Subcutaneous abdominal adipose tissue (tissue), 5 donors: ENCODE data around the gene COQ4.

Experiments used
- H3K27ac ChIP-seq: one replicate; pipeline ENCODE4 v1.7.0; 2013; ENCODE audit warnings: low read depth, mild to moderate bottlenecking, inconsistent platforms, low read length, moderate library complexity
- H3K27me3 ChIP-seq, 5 donors: one replicate each; pipeline ENCODE4 v1.7.0; 2013; ENCODE audit warnings: low read length in 5 of 5, inconsistent platforms in 1 of 5; ENCODE audit not compliant: control insufficient read depth in 5 of 5, insufficient read depth in 4 of 5
- H3K36me3 ChIP-seq, 5 donors: one replicate each; pipeline ENCODE4 v1.7.0; 2013; ENCODE audit warnings: low read length in 5 of 5; ENCODE audit not compliant: control insufficient read depth in 5 of 5, insufficient read depth in 5 of 5
- H3K4me1 ChIP-seq, 5 donors: one replicate each; pipeline ENCODE4 v1.7.0; 2013; ENCODE audit warnings: low read length in 5 of 5, mild to moderate bottlenecking in 3 of 5, moderate library complexity in 1 of 5; ENCODE audit not compliant: control insufficient read depth in 5 of 5, insufficient read depth in 5 of 5
- H3K4me3 ChIP-seq, 5 donors: one replicate each; pipeline ENCODE4 v1.7.0; 2013; ENCODE audit warnings: low read length in 5 of 5, low read depth in 1 of 5
- H3K9ac ChIP-seq, 5 donors: one replicate each; pipeline ENCODE4 v1.7.0; 2013; ENCODE audit warnings: low read length in 5 of 5, mild to moderate bottlenecking in 4 of 5, moderate library complexity in 3 of 5
- H3K9me3 ChIP-seq, 5 donors: one replicate each; pipeline ENCODE4 v1.7.0; 2013; ENCODE audit warnings: low read length in 5 of 5; ENCODE audit not compliant: control insufficient read depth in 5 of 5
- donor health status: healthy.
- donor health status: healthy.
- donor health status: healthy.
- donor health status: healthy.
- donor health status: healthy.

The COQ4 gene

DNA sequence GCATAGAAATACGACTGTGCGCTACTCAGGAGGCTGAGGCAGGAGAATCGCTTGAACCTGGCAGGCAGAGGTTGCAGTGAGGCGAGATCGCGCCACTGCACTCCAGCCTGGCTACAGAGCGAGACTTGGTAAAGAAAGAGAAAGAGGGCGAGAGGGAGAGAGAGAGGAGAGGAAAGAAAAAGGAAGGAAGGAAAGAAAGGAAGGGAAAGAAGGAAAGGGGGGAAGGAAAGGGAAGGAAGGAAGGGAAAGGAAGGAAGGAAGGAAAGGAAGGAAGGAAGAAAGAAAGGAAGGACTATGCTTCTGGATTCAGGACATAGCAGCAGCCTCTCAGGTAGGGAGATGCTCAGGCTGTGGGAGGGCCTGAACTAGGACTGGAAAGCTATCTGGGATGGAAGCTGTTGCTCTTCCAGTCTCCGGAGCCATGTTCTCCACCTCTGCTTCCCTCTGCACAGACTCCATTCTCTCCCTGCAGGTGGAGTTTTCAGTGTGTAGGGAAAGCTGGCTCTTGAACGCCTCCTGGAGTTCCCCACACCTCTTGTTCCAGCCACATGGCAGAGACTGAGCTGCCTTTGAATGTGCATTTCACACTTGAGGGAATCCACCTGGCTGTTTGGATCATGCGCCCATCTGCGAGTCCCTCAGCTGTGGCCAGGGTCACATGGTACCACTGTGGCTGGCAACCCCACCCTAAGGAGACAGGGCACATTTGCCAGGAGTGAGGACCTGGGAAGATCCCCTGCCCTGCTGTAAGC lies 37.4 kb upstream of the COQ4 start:
- Histone ChIP-seq H3K27ac (no peak overlapping the region), H3K4me1 (peaks cover 0 to under 1% (median 0%) of the 10 kb centered on the region in 5 donors), H3K9me3 (no peaks in the 10 kb centered on the region), H3K36me3 (peaks cover 0 to 35% (median 29%) of the 10 kb centered on the region in 5 donors), H3K9ac (no peak overlapping the region), H3K27me3 (no peaks in the 10 kb centered on the region), H3K4me3 (no peak overlapping the region)

DNA sequence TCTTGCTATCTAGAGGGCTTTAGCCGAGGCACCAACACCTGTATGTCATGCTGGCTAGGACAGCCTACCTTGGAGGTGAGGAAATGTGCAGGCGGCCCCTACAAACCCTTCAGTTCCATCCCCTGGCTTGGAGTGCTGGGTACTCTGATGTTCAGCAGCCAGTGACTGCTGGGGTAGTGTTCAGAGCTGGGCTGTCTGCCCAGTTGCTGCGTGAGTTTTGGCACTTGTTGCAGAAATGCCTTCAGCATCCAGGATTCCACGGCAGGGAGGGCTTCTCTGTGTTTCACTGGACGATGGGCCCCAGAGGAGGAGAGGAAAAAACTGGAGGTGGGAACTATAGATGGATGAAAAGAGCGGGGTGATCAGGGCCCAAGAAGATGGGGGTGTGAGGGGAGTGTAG lies 36.2 kb upstream of the COQ4 start:
- Histone ChIP-seq H3K9me3 (no peaks in the 10 kb centered on the region), H3K4me3 (no peak overlapping the region), H3K27ac (no peak overlapping the region), H3K4me1 (no peaks in the 10 kb centered on the region), H3K36me3 (peaks cover 0 to 35% (median 29%) of the 10 kb centered on the region in 5 donors), H3K9ac (no peak overlapping the region), H3K27me3 (no peaks in the 10 kb centered on the region)

DNA sequence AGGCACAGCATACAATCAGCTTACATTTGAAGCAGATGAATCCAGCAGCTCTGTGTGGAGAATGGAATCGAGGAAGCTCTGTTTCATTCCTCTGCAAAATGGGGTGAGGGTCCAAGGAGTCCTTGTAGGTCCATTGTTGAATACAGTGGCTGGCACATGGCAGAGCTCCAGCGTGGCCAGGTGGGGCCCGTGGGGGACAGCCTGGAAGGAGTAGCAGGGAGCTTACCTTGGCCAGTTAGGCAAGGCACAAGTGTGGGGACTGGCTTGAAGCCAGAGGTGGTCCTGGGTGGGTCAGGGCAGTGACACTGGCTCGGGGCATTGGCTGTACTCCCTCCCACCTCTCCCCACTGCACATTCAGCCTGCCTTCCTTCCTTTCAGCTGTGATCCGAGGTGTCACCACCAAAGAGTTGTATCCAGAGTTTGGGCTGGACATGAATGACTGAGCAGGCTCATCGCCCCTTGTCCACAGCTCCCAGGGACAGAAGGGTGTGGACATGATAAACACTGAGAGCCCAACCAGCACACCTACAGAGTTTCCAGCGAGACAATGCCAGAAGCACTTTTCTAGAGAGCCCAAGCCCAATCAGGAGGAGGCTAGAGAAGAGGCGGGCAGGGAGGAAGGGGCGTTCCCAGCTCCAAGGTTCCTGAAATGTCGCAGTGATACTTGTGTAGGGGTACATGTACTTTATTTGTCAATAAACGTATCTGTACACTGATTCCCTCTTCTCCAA lies 34.2 kb upstream of the COQ4 start:
- H3K36me3 ChIP-seq: peaks cover 0 to 35% (median 29%) of the 10 kb centered on the region in 5 donors
- no peak overlapping the region for H3K9ac ChIP-seq
- H3K4me3 ChIP-seq: no peak overlapping the region
- H3K9me3 ChIP-seq: no peaks in the 10 kb centered on the region
- no peak overlapping the region for H3K27ac ChIP-seq
- H3K27me3 ChIP-seq: no peaks in the 10 kb centered on the region
- H3K4me1 ChIP-seq: no peaks in the 10 kb centered on the region

DNA sequence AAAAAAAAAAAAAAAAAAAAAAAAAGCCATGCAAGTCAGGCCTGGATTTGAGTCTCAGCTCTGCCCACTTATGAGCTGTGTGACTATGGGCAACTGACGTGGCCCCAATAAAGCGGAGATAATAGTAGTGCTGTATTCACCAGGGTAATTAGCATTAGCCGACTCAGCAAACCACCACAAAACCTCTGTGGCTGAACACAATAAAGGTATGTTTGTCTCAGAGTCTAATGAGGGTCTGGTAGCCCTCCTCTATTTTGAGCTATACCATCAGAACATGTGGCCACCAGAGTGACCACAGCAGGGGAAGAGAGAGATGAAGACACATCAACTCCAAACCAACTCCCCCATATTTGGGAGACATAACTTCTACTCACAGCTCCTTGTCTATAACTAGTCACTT lies 30.6 kb upstream of the COQ4 start:
- Histone ChIP-seq H3K9ac (no peak overlapping the region), H3K27ac (no peak overlapping the region), H3K9me3 (no peaks in the 10 kb centered on the region), H3K36me3 (peaks cover 0 to 15% (median 14%) of the 10 kb centered on the region in 5 donors), H3K4me3 (no peak overlapping the region), H3K27me3 (no peaks in the 10 kb centered on the region), H3K4me1 (peaks cover 0 to 4% (median 0%) of the 10 kb centered on the region in 5 donors)

DNA sequence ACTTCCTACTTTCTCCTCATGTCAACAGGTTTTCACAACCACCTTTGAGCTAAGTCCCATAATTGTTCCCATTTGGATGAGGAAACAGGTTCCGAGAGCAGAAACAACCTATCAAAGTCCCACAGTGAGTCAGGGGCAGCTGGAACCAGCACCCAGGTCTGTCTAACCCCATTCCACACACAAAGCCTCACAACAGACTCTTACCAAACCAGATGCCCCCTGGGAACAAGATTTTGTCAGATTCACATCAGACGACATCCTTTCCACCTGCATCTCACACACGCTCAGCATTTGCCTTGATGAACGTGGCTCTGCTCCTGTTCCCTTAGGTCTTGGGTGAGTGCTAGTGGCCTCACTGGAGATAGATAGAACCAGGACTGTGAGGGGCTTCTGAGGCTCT lies 29.5 kb upstream of the COQ4 start:
- Histone ChIP-seq H3K9ac (no peak overlapping the region), H3K9me3 (no peaks in the 10 kb centered on the region), H3K36me3 (peaks cover 0 to 13% (median 11%) of the 10 kb centered on the region in 5 donors), H3K4me1 (peaks cover 0 to 4% (median 0%) of the 10 kb centered on the region in 5 donors), H3K4me3 (no peak overlapping the region), H3K27me3 (no peaks in the 10 kb centered on the region), H3K27ac (no peak overlapping the region)

DNA sequence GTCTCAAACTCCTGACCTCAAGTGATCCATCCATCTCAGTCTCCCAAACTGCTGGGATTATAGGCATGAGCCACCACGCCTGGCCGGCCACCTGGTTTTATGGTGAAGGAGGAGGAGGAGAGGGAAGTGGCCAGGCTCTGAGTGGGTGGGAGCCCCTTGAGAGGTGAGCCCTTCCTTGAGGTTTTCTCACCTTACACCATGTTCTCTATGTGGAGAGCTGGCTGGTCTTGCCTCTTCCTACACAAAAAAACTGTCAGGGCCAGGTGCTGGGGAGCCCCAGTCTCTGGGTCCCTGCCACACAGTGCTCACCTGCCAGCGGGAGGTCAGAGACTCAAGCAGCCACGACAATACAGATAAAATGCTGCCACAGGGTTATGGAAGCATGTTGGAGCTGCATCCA lies 28.5 kb upstream of the COQ4 start:
- Histone ChIP-seq H3K9me3 (no peaks in the 10 kb centered on the region), H3K4me3 (no peak overlapping the region), H3K27ac (no peak overlapping the region), H3K27me3 (no peaks in the 10 kb centered on the region), H3K36me3 (peaks cover 0 to 3% (median under 1%) of the 10 kb centered on the region in 5 donors), H3K9ac (no peak overlapping the region), H3K4me1 (peaks cover 0 to 4% (median 0%) of the 10 kb centered on the region in 5 donors)

DNA sequence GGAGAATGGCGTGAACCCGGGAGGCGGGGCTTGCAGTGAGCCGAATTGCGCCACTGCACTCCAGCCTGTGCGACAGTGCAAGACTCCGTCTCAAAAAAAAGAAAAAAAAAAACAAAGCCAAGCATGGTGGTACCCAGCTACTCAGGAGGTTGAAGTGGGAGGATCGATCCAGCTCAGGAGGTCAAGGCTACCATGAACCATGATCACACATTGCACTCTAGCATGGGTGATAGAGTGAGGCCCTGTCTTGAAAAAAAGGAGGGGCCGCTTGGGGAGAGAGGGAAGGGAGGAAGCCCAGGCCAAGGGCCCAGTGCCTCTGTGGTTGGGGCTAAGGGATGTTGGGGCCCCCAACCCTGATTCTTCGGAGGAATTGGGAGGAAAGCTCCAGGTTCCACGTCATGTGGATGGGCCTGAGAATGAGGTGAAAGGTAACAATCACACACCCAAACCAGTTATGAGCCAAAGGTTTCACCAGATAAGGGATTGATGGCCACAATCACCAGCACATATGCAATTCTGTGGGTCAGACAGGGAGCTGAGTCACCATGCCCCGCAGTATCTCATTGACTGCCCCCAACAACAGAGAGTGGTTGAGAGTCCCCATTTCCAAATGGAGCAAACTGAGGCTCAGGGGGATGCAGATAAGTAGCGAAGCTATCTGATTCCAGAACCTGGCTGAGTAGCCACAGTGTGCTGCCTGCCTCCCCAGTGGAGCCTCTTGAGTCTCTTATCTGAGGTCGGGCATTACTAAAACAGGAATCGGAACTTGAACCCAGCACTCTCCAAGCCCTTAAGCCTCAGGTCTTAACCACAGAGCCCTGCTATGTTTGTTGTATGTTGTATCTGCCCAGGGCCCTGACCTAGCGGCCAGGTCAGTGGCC lies 26.1 kb upstream of the COQ4 start:
- Histone ChIP-seq H3K27me3 (no peaks in the 10 kb centered on the region), H3K9ac (no peak overlapping the region), H3K36me3 (peaks cover 0 to 3% (median 0%) of the 10 kb centered on the region in 5 donors), H3K9me3 (no peaks in the 10 kb centered on the region), H3K4me1 (peaks cover 0 to 4% (median 0%) of the 10 kb centered on the region in 5 donors), H3K27ac (no peak overlapping the region), H3K4me3 (no peak overlapping the region)

DNA sequence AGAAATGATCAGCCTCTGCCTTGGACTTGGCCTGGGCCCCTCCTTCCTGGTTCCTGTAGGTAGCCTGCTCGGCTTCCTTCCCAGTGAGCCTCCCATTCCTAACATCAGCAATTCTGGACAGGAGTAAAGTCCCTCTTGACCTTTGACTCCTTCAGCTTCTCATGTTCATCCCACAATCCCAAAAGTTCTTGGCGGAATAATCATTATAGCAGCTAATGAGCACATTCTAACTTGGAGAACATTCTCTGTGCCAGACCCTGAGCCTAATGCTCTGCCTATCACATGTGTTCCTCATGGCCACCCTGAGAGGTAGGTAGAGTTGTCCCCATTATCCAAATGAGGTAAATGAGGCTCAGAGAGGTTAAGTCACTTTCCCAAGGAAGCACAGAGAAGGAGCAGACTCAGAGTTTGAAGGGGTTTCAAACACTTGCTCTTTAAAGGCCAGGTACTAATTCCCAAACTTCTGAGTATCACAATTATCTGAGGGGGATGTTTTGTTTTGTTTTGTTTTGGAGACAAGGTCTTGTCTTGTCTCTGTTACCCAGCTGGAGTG lies 25.3 kb upstream of the COQ4 start:
- peaks cover 0 to 4% (median 0%) of the 10 kb centered on the region in 5 donors for H3K4me1 ChIP-seq
- H3K9ac ChIP-seq: no peak overlapping the region
- H3K36me3 ChIP-seq: peaks cover 0 to 3% (median 0%) of the 10 kb centered on the region in 5 donors
- no peak overlapping the region for H3K4me3 ChIP-seq
- no peaks in the 10 kb centered on the region for H3K27me3 ChIP-seq
- no peaks in the 10 kb centered on the region for H3K9me3 ChIP-seq
- H3K27ac ChIP-seq: no peak overlapping the region

DNA sequence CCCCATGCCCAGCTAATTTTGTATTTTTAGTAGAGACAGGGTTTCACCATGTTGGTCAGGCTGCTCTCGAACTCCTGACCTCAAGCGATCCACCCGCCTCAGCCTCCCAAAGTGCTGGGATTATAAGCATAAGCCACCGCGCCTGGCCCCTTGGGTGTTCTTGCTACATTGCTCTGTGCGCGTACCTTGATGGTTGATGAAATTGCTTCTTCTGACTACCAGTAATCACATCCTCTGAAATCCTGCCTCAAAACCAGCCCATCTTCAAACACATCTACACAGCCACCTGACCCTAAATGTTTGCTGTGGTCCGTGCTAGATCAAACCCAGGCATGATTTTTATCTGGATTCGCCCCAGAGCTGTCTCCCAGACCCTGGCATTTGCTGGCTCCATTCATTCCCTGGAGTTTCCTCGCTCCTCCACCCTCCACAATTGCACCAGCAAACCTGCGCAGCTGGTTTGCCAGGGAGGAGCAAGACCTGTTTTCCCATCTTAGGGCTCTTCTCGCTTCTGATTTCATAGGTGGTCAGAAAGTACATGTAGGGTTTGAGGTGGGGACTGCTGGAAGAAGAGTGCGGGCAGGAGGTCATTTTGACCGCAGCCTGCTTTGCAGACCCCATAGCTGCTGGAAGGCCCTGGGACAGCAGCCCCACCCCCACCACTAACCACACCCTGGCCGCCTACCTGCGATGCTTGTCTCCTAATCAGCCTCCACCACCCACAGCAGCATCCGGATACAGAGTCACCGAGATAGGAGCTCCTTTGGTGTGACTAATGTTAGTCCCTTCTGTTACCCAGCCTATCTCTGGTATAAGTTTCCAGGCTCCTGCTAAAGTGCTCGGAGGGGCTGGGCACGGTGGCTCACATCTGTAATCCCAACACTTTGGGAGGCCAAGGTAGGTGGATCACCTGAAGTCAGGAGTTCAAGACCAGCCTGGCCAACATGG lies 23.8 kb upstream of the COQ4 start:
- no peaks in the 10 kb centered on the region for H3K9me3 ChIP-seq
- no peak overlapping the region for H3K9ac ChIP-seq
- no peak overlapping the region for H3K4me3 ChIP-seq
- H3K27me3 ChIP-seq: no peaks in the 10 kb centered on the region
- peaks cover 0 to 3% (median 0%) of the 10 kb centered on the region in 5 donors for H3K36me3 ChIP-seq
- peaks cover 0 to 4% (median 0%) of the 10 kb centered on the region in 5 donors for H3K4me1 ChIP-seq
- H3K27ac ChIP-seq: no peak overlapping the region
